ENCODE results near the gene PMFBP1.

DNA sequence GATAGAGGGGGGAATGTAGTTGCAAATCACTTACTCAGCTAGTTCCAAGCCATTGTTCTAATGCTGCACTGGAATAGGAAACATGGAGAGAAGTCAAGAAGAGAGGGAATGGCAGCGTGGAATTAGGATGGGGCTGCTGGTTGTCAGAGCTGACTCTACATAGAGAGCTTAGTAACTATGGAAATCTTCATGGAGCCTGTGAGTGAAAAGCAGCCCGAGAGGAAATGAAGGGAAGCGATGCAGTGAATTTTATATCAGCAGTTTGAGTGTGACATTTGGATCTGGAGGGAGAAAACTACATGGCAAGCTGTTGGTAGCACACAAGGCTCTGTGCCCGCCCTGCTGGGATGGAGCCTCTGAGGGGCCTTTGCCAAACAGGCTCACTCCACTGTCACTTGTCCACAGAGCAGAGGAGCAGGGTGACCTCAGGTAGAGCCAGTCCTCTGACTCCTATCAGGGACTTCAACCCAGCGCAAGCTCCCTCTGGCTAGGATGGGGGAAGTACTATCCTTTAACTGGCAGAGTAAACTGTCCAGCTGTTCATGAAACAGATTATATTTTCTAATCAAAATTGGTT, 27.9 kb upstream of the PMFBP1 start:
- TF ChIP-seq, protein P1, sequence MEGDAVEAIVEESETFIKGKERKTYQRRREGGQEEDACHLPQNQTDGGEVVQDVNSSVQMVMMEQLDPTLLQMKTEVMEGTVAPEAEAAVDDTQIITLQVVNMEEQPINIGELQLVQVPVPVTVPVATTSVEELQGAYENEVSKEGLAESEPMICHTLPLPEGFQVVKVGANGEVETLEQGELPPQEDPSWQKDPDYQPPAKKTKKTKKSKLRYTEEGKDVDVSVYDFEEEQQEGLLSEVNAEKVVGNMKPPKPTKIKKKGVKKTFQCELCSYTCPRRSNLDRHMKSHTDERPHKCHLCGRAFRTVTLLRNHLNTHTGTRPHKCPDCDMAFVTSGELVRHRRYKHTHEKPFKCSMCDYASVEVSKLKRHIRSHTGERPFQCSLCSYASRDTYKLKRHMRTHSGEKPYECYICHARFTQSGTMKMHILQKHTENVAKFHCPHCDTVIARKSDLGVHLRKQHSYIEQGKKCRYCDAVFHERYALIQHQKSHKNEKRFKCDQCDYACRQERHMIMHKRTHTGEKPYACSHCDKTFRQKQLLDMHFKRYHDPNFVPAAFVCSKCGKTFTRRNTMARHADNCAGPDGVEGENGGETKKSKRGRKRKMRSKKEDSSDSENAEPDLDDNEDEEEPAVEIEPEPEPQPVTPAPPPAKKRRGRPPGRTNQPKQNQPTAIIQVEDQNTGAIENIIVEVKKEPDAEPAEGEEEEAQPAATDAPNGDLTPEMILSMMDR (IDR thresholded peaks at IDR 0.05; ENCODE audit: insufficient read depth, low read length) = no peak
- TF ChIP-seq POLR2AphosphoS5 (IDR thresholded peaks at IDR 0.05; ENCODE audit: low read depth) = no peak
- no peak for TF ChIP-seq SPI1 (IDR thresholded peaks at IDR 0.05; ENCODE audit: borderline replicate concordance, low read depth)
- TF ChIP-seq GABPA (IDR thresholded peaks at IDR 0.05; ENCODE audit: low read depth) = no peak

Measured in HL-60 (cell line).